GM21576 (cell line): ENCODE measurements around the gene RHBG.

ENCODE experiments used
- ATAC-seq: cut with Tn5 transposase; IDR thresholded peaks from one replicate; pipeline ENCODE4 v1.9.1; 2021; ENCODE audit warnings: mild to moderate bottlenecking, moderate library complexity; ENCODE audit not compliant: unreplicated experiment

The RHBG gene

DNA sequence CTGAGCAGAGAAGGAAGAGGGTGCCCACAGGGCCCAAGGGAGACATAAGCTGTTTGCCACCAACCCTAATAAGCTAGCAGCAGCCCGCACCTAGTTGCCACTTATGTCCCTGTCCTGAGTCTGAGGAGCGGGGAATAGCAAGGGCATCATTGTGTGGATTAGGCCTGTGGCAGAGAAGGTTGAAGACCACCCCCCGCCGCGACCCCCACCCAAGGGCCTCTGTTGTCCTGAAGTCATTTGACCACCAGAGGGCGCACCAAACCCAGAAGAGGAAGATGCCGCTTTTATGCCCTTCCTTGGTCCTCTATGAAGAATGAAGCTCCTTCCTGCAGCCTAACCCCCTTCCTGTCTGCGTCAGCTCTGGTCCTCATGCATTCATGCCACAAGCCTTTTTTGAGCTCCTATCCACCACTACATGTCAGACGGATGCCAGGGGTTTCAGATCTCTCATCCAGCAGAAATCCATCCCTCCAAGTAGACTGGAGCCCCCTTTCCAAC lies 16.6 kb downstream of the RHBG start:
- no peak for ATAC-seq

DNA sequence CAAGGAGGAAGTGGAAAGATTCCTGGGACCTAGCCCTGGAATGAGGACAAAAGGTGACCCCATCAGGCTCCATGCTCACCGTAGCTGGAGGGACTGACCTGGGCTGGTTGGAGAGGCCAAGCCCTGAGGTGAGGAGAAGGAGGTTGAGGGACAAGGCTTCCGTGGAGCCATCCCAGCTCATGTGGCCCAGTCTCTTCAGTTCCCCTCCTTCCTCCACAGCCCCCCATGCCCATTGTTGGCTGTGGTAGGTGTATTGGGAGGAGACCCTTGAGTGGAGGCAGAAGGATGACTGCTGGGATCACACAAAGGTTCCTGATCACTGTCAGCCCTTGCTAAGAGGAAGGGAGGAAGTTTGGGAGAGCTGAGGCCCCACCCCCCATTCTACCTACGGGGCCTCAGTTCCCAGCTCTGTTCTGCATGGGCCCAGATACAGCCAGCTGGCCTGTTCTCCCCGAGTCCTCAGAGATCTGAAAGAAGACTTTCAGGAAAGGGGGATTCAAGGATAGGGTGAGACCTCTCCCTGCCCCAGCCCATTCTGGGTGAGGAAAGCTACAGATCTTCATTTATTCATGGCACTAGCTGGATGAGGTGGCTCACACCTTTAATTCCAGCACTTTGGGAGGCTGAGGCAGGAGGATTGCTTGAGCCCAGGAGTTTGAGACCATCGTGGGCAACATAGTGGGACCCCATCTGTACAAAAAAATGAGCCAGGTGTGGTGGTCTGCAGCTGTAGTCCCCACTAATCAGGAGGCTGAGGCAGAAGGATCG lies 17.3 kb downstream of the RHBG start:
- ATAC-seq, result no peak

- ATAC-seq, result no peak
Measured at GRCh38 chr1:156386949-156387869, 18.2 kb downstream of the RHBG start.

GRCh38 chr1:156387870-156388173 lies 18.8 kb downstream of the RHBG start:
- no peak for ATAC-seq

DNA sequence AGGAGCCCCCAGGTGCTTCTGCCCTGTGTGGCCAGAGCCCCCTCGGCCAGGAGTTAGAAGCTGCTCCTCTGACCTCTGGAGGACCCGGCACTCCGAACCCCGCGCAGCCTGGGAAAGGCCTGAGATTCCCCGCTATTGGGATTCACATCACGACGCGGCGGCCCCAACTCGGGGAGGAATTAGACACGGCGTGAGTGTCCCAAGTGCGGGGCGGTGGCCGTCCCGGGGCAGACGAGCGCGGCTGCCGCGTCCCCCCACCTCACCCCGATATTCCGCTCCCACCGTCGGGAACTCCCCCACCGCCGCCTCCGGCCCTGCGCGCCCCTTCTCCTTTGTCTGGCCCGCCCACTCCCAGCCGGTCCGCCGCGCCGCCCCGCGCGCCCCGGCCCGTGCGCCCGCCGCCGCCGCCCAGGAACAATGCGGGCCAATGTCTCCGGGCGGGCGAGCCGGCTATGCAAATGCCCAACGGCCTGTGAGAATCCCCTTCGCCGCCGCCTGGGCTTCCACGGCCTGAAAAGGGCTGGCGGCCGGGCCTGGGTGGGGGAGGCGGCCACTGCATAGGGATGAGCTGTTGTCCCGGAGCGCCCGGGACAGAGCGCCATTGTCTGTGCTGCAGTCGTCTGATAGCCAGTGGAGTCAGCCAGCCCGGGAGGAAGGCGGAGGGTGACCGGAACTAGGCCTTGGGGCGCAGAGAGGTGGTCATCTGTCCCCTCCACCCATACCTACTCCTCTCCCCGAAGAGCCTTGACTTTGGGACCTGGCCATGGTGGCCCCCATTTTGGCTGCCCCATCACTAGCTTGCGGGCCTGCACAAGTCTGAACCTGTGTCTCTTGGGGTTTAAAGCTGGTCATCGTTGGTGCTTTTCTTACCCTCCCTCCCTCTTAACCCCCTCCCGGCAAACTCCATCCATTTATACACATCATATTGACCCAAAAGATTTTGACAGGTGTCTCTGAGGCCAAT lies 19.4 kb downstream of the RHBG start:
- ATAC-seq, result no peak

DNA sequence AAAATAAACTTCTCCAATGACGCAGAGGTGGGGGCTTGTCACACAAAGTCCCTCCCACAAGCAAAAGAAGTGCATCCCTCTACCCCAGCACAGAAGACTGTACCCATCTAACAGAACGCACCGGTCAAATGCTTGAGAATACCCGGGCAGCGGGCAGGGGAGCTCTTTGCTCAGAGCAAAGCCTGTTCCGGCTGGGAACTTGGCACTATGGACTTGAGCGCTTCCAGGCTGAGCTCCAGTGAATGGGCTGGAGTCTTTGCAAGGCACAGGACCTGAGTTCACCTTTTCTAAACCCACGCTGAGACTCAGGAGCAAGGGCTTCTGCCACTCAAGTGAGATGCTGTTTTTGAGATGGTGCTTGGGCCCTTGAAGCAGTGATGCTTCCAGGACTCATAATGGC lies 20.3 kb downstream of the RHBG start:
- no peak for ATAC-seq

DNA sequence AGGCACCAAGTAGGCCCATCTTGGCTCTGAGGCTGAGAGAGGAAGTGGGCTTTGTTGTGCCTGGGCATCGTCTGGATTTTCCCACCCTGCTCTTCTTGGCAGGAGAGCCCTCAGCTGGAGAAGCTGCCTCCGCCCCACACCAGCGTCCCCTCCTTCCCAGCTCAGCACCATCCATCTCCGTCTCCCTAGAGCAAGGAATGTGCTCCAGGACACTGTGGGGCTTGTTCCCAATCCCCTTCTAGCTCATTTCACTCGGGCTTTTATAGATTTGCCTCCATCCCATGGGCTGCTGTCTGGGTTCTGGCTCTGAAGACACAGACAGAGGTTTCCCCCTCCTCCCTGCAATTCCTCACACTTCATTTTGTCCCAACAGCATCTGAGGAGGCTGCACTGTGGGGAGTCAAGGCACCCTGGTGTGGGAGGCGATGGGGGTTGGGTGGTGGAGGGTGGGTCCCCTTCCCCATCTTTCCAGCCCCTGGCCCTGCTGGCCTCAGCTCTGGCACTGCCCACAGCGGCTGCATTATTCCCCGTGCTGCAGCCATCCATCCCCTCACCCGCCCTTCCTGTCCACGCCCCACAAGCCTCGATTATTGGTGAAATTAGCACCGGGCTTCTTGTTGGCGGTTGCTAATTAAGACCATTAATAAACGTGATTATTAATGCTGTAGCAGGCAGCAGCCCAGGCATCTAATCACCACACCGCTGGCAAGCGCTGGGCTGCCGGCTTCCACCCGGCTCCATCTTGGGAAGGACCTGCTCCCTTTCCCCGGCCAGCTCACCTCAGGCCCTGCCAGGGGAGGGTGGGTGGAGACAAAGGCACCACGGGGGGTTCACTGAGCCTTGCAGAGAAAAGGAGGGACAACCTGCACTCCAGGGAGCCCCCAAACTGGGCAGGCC lies 21.7 kb downstream of the RHBG start:
- no peak for ATAC-seq

GRCh38 chr1:156391366-156391677 lies 22.3 kb downstream of the RHBG start:
- ATAC-seq, result no peak

- no peak for ATAC-seq
Measured at GRCh38 chr1:156391701-156392100, 22.7 kb downstream of the RHBG start.

GRCh38 chr1:156392452-156392853 lies 23.4 kb downstream of the RHBG start:
- ATAC-seq, result no peak

DNA sequence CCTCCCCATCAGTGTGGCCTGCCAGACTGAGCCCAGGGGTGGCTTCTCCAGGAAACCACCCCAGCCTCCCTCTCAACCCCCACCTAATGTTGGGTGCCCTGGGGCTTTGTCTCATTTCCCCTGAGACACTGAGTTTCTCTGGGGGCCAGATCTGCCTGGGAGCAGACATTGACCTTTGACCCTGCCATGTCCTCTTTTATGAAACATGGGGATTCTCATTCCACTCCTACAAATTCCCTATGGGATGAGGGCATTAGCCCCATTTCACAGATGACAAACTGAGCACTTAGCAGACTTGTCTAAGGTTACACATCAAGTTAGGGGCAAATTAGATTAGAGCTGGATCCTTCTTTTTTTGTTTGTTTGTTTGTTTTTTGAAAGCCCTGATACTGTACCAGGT lies 24.1 kb downstream of the RHBG start:
- ATAC-seq, result no peak

DNA sequence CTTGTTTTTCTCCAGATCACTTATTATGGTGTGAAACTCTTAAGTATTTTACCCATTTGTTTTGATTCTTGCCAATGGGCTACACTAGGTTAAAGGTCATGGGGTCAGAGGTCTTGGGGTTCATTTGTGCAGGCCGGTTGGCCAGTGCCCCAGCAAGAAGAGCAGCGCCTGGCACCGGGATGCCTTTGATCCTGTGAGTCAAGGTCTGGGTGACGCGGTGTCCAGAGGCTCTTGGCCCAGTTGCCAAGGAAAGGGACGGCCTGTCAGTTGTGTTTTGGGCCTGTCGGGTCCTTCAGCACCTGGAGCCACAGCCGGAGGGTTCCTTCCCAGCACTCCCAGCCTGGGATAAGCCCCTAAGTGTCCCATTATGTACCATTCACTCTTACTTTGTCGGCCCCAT lies 25.1 kb downstream of the RHBG start:
- no peak for ATAC-seq

DNA sequence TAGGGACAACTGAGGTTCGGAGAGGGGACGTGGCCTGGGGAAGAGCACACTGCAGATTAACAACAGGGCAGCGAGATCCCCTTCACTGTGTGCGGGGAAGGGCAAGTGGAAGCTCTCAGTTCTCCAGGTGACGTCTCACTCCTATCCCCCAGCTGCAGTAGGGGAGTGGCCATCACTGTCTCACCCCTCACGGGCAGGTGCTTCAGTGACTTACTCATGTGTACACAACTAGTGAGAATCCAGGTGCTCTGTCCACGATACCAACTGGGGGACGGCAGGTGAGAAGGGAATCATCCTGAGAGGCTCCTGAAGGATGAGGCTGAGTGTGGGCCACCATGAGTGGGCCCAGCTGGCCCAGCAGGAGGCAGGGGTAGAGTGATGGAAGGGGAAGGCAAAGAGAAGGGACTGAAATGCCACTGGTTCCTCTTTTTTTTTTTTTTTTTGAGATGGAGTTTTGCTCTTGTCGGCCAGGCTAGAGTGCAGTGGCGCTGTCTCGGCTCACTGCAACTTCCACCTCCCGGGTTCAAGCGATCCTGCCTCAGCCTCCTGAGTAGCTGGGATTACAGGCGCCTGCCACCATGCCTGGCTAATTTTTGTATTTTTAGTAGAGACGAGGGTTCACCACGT lies 25.9 kb downstream of the RHBG start:
- no peak for ATAC-seq

GRCh38 chr1:156399355-156400125 lies 30.5 kb downstream of the RHBG start:
- no peak for ATAC-seq

- ATAC-seq, result no peak
Measured at GRCh38 chr1:156400191-156400935, 31.4 kb downstream of the RHBG start.

DNA sequence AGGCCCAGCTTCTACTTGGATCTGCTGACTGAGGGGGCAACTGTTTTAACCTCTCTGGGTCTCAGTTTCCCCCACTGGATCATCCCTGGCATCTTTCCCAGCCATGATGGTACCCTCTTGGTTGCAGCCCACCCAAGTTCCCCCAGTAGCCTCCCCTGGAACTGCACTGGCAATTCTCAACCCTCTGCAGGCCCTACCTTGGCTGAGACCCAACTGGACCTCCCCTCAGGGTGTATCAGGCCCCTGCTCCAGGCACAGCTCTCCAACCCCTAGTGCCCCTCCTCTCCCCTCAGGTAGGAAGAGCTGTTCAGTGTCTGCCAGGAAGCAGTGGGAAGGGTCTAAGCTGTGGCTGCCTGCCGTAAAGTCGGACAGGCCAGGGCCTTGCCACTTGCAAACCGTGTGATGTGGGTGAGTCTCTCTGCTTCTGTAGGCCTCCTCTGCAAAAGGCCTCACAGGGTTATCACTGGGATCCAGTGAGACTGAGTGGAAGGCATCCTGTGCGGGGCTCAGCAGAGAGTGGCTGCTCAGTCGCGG lies 32.1 kb downstream of the RHBG start:
- ATAC-seq, result no peak

GRCh38 chr1:156401681-156402081 lies 32.7 kb downstream of the RHBG start:
- ATAC-seq, result no peak
